Amygdala (tissue), 56 donors: ENCODE data around the gene TMEM140.
A peak's percentile ranks its signal among the peaks of the same experiment; 100 is the strongest.
"Not testable (repeated sequence)": the region's sequence is repeated elsewhere in the genome, so short reads cannot be mapped to it uniquely, and the experiment has no call there.

Source experiments
- DNase-seq, 56 donors: peaks; one replicate each; lab custom pipeline; 2025; lab: John Stamatoyannopoulos, UW

Gene TMEM140

GRCh38 chr7:135171581-135172291 is 23.9 kb downstream of the TMEM140 start:
- peak in 28 of 56 donors; percentile 14 to 74 (median 40) for DNase-seq

GRCh38 chr7:135173916-135174315 is 26.0 kb downstream of the TMEM140 start:
- DNase-seq, result not testable (repeated sequence)

GRCh38 chr7:135174941-135175340 is 27.1 kb downstream of the TMEM140 start:
- DNase-seq, result no peak

GRCh38 chr7:135175931-135176330 is 28.1 kb downstream of the TMEM140 start:
- no peak for DNase-seq

- DNase-seq, result no peak
Measured at GRCh38 chr7:135177028-135177696, 29.3 kb downstream of the TMEM140 start.

- DNase-seq, result no peak
Measured at GRCh38 chr7:135178364-135178763, 30.5 kb downstream of the TMEM140 start.

- no peak for DNase-seq
Measured at GRCh38 chr7:135179321-135179925, 31.6 kb downstream of the TMEM140 start.

- no peak for DNase-seq
Measured at GRCh38 chr7:135180122-135180521, 32.2 kb downstream of the TMEM140 start.

GRCh38 chr7:135181261-135181928 is 33.5 kb downstream of the TMEM140 start:
- no peak for DNase-seq

- DNase-seq, result no peak
Measured at GRCh38 chr7:135181929-135182678, 34.2 kb downstream of the TMEM140 start.

GRCh38 chr7:135183478-135183877 is 35.6 kb downstream of the TMEM140 start:
- no peak for DNase-seq

- DNase-seq, result no peak
Measured at GRCh38 chr7:135184254-135184841, 36.5 kb downstream of the TMEM140 start.

- no peak for DNase-seq
Measured at GRCh38 chr7:135185471-135186260, 37.8 kb downstream of the TMEM140 start.

GRCh38 chr7:135186261-135186540 is 38.3 kb downstream of the TMEM140 start:
- DNase-seq, result no peak

- no peak for DNase-seq
Measured at GRCh38 chr7:135186841-135187253, 39.0 kb downstream of the TMEM140 start.

GRCh38 chr7:135188298-135188984 is 40.6 kb downstream of the TMEM140 start:
- DNase-seq, result no peak

GRCh38 chr7:135189221-135189662 is 41.4 kb downstream of the TMEM140 start:
- no peak for DNase-seq

GRCh38 chr7:135189961-135190360 is 42.1 kb downstream of the TMEM140 start:
- no peak for DNase-seq

- no peak for DNase-seq
Measured at GRCh38 chr7:135190703-135191102, 42.8 kb downstream of the TMEM140 start.
